ENCODE measurements around the gene FHOD1.

FHOD1 gene

GRCh38 chr16:67258161-67258835 lies 11.0 kb upstream of the FHOD1 start:
- DNase-seq (ENCODE audit: low spot score), result no peak
- POLR2A ChIA-PET (ENCODE audit: low non-redundant PET), result no interaction called here
- no peak for TF ChIP-seq CTCF (conservative IDR thresholded peaks at IDR 0.05; ENCODE audit: low read depth)
- CTCF ChIA-PET, result interaction anchor here (1.2 kb wide), 1 partner anchor 208 kb away, joined by 4 read pairs; no protein-coding TSS in a partner anchor
- no peak overlapping the region for H3K27ac ChIP-seq

GRCh38 chr16:67257486-67258160 lies 10.3 kb upstream of the FHOD1 start:
- POLR2A ChIA-PET (ENCODE audit: low non-redundant PET), result no interaction called here
- TF ChIP-seq CTCF (conservative IDR thresholded peaks at IDR 0.05; ENCODE audit: low read depth), result no peak
- H3K27ac ChIP-seq, result no peak overlapping the region
- DNase-seq (ENCODE audit: low spot score), result no peak
- CTCF ChIA-PET, result interaction anchor here (1.2 kb wide), 1 partner anchor 208 kb away, joined by 4 read pairs; no protein-coding TSS in a partner anchor

GRCh38 chr16:67256701-67257230 lies 9.5 kb upstream of the FHOD1 start:
- ChIA-PET POLR2A (ENCODE audit: low non-redundant PET) (no interaction called here), CTCF (interaction anchor here (0.6 kb wide), 1 partner anchor 11 kb away, joined by 4 read pairs; no protein-coding TSS in a partner anchor)
- DNase-seq (ENCODE audit: low spot score), result no peak

GRCh38 chr16:67255553-67256221 lies 8.4 kb upstream of the FHOD1 start:
- no peak for DNase-seq (ENCODE audit: low spot score)
- ChIA-PET POLR2A (ENCODE audit: low non-redundant PET) (no interaction called here), CTCF (interaction anchor here (0.6 to 1.1 kb wide), 2 partner anchors 23 to 424 kb away, joined by 3 to 4 read pairs; no protein-coding TSS in a partner anchor)
- H3K27ac ChIP-seq, result no peak overlapping the region
- no peak for TF ChIP-seq CTCF (conservative IDR thresholded peaks at IDR 0.05; ENCODE audit: low read depth)

More at GRCh38 chr16:67256701-67257230, 9.5 kb upstream of the FHOD1 start:
- no peak overlapping the region for H3K27ac ChIP-seq
- TF ChIP-seq CTCF (conservative IDR thresholded peaks at IDR 0.05; ENCODE audit: low read depth), result no peak

- TF ChIP-seq CTCF (conservative IDR thresholded peaks at IDR 0.05; ENCODE audit: low read depth), result no peak
- CTCF ChIA-PET, result interaction anchor here (1.1 kb wide), 1 partner anchor 22 kb away, joined by 4 read pairs; no protein-coding TSS in a partner anchor
- no peak for DNase-seq (ENCODE audit: low spot score)
- POLR2A ChIA-PET (ENCODE audit: low non-redundant PET), result no interaction called here
- H3K27ac ChIP-seq, result no peak overlapping the region
Measured at GRCh38 chr16:67254801-67255552, 7.7 kb upstream of the FHOD1 start.
